Left lung (tissue), 10 donors: Measurements from ENCODE around the gene RTCA. TPM values are rescaled to one million over a fixed set of nuclear protein-coding genes. Genes with fewer than 3 reads are reported as not detected.
A peak's percentile ranks its signal among the peaks of the same experiment; 100 is the strongest.
"Not testable (repeated sequence)": the region's sequence is repeated elsewhere in the genome, so short reads cannot be mapped to it uniquely, and the experiment has no call there.

Experiments
- ATAC-seq: fragments of 200-7000 bp; cut with Tn5 transposase; one replicate; pipeline ENCODE4 v1.9.1; 2020; ENCODE audit warnings: moderate library complexity
- DNase-seq, 4 donors: peaks; one replicate each; pipeline ENCODE4 v3.0.0-alpha.2; 2013 to 2020
- H3K27ac ChIP-seq, 2 donors: fragments of 200-600 bp; sonication (generic) in 1 of 2; one replicate each; pipeline versions ENCODE4 v1.5.0 to v1.8.0; 2020 to 2021
- H3K27me3 ChIP-seq, 2 donors: fragments of 200-600 bp; sonication (generic) in 1 of 2; one replicate each; pipeline versions ENCODE4 v1.5.0 to v1.8.0; 2020 to 2021
- H3K36me3 ChIP-seq, 2 donors: fragments of 200-600 bp; sonication (generic) in 1 of 2; one replicate each; pipeline versions ENCODE4 v1.5.0 to v1.8.0; 2020 to 2021
- H3K4me1 ChIP-seq, 2 donors: fragments of 200-600 bp; one replicate each; pipeline ENCODE4 v1.8.0; 2021
- H3K4me3 ChIP-seq, 2 donors: fragments of 200-600 bp; sonication (generic) in 1 of 2; one replicate each; pipeline versions ENCODE4 v1.5.0 to v1.8.0; 2020 to 2021; ENCODE audit warnings: mild to moderate bottlenecking in 1 of 2
- H3K9me3 ChIP-seq, 2 donors: fragments of 200-600 bp; sonication (generic) in 1 of 2; one replicate each; pipeline versions ENCODE4 v1.5.0 to v1.8.0; 2020 to 2021
- intact Hi-C, 2 donors: fragments of 100-400 bp; cut with DNase I; formaldehyde crosslinking; loops; one replicate each; pipeline versions ENCODE4 v1.11.2 to v1.14.2; 2022
- polyA plus RNA-seq, 6 donors: library from polyadenylated mRNA; unstranded; fragments of 120-200 nt; gene quantifications; one replicate each; pipeline ENCODE4 v1.2.1, GENCODE V29; 2013; ENCODE audit not compliant: insufficient read length in 6 of 6
- total RNA-seq, 2 donors: library from RNA; stranded (reverse); fragmentation: NEBNext Ultra II Directional; extraction: Animal tissue kit (Norgen Biotek cat#: 25700); gene quantifications; one replicate each; pipeline ENCODE4 v1.2.1, GENCODE V29; 2021
- TF ChIP-seq, protein P1 (sequence below), 2 donors: fragments of 200-600 bp; sonication (generic) in 1 of 2; IDR thresholded peaks; one replicate each; pipeline versions ENCODE4 v1.5.0 to v1.8.0; 2021; ENCODE audit warnings: antibody characterized with exemption in 2 of 2
- donor health status: DM: no; HTN: yes; CAD: no.
- donor health status: DM: no; HTN: no; CAD: no.

Gene RTCA
- total and polyA plus RNA-seq, 8 donors: 26.7 to 38.7 (median 31.3) TPM

DNA sequence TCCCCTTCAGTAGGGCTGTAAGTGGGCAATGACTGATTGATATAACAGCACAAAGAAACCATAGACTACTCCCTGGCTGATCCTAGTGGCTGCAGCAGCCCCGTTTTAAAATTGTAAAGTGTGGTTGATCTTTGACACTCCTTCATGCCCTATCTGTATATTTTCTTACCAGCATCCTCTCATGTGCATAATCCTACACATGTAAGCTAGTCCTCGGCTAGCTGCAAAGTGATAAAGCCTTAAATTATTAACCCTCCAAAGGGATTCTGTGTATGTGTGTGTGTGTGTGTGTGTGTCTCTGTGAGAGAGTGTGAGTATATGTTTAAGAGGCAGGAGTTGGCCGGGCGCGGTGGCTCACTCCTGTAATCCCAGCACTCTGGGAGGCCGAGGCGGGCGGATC is 55.5 kb downstream of the RTCA start:
- no peaks in the 10 kb centered on the region for H3K4me1 ChIP-seq
- no peaks in the 10 kb centered on the region for H3K27me3 ChIP-seq
- no peak overlapping the region for H3K4me3 ChIP-seq
- ATAC-seq (no peak), DNase-seq (no peak)
- no peak overlapping the region for H3K27ac ChIP-seq
- no peaks in the 10 kb centered on the region for H3K36me3 ChIP-seq
- TF ChIP-seq, protein P1, sequence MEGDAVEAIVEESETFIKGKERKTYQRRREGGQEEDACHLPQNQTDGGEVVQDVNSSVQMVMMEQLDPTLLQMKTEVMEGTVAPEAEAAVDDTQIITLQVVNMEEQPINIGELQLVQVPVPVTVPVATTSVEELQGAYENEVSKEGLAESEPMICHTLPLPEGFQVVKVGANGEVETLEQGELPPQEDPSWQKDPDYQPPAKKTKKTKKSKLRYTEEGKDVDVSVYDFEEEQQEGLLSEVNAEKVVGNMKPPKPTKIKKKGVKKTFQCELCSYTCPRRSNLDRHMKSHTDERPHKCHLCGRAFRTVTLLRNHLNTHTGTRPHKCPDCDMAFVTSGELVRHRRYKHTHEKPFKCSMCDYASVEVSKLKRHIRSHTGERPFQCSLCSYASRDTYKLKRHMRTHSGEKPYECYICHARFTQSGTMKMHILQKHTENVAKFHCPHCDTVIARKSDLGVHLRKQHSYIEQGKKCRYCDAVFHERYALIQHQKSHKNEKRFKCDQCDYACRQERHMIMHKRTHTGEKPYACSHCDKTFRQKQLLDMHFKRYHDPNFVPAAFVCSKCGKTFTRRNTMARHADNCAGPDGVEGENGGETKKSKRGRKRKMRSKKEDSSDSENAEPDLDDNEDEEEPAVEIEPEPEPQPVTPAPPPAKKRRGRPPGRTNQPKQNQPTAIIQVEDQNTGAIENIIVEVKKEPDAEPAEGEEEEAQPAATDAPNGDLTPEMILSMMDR (IDR thresholded peaks at IDR 0.05): no peak
- intact Hi-C loops: no loop called here
- peaks cover 0 to 22% of the 10 kb centered on the region in 2 donors for H3K9me3 ChIP-seq

DNA sequence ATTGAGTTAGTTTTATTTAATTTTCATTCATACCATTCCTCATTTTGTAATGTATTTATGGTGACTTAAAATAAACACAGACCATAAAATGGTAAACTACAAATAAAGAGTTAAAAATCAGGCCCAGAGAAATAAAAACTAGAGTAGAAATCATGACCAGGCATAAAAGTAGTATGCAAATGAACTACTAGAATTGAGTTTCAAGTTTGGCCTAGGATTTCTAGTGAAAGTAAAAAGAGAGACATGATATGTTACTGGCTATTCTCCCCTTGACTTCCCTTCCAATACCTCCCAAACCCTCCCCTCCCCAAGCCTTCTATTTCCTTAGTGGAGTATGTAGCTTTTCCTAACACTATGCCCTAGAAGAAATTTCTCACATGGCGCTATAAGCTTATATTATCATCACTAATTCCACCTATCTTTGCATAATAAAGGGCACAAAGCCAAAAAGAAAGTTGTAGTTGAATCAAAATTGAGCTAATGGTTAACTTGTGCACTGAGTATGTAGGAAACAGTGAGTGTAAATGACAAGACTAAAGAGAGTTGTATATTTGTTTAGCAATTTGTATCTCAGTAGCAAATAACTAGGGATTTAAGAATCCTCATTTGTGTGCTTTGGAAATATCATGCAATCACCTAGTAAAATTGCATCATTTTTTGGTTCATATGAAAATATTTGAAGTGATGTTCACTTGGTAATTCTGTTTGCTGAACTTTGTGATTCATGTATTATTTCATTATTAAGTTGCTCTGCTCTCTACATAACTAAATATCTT is 56.6 kb downstream of the RTCA start:
- no peak for DNase-seq
- H3K4me1 ChIP-seq: no peaks in the 10 kb centered on the region
- H3K27me3 ChIP-seq: no peaks in the 10 kb centered on the region
- ATAC-seq: peak; percentile 44
- TF ChIP-seq, protein P1 (IDR thresholded peaks at IDR 0.05): no peak
- peaks cover 0 to 20% of the 10 kb centered on the region in 2 donors for H3K9me3 ChIP-seq
- intact Hi-C loops: no loop called here
- no peaks in the 10 kb centered on the region for H3K36me3 ChIP-seq
- no peak overlapping the region for H3K27ac ChIP-seq
- no peak overlapping the region for H3K4me3 ChIP-seq

DNA sequence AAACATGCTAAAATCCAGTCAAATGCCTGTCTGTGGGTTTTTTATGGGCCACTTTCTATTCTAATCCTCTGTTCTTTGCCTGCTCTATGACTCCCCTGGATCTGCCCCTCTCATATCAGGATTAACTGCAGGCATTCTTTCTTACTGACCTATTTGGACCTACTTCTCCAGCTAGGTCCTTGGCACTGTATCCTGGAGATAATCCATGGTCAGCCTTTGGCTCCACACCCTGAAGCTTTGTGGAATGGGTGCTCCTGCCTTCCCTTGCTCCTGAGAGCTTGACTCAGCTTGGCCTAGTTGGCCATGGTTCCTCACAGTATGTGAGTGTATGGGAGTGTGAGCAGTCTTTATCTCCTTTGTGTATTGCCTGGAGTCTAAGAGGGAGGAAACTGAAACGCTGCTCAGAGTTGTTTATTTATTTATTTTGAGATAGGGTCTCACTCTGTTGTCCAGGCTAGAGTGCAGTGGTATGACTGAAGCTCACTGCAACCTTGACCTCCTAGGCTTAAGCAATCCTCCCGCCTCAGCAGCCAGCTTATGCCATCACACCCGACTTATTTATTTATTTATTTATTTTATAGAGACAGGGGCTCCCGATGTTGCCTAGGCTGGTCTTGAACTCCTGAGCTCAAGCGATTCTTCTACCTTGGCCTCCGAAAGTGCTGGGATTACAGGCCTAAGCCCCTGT is 57.5 kb downstream of the RTCA start:
- Histone ChIP-seq H3K27ac (no peak overlapping the region), H3K4me1 (no peaks in the 10 kb centered on the region), H3K4me3 (no peak overlapping the region), H3K9me3 (peaks cover 0 to 20% of the 10 kb centered on the region in 2 donors), H3K36me3 (no peaks in the 10 kb centered on the region), H3K27me3 (no peaks in the 10 kb centered on the region)
- intact Hi-C loops: no loop called here
- no peak for ATAC-seq
- no peak for DNase-seq
- TF ChIP-seq, protein P1 (IDR thresholded peaks at IDR 0.05): no peak

DNA sequence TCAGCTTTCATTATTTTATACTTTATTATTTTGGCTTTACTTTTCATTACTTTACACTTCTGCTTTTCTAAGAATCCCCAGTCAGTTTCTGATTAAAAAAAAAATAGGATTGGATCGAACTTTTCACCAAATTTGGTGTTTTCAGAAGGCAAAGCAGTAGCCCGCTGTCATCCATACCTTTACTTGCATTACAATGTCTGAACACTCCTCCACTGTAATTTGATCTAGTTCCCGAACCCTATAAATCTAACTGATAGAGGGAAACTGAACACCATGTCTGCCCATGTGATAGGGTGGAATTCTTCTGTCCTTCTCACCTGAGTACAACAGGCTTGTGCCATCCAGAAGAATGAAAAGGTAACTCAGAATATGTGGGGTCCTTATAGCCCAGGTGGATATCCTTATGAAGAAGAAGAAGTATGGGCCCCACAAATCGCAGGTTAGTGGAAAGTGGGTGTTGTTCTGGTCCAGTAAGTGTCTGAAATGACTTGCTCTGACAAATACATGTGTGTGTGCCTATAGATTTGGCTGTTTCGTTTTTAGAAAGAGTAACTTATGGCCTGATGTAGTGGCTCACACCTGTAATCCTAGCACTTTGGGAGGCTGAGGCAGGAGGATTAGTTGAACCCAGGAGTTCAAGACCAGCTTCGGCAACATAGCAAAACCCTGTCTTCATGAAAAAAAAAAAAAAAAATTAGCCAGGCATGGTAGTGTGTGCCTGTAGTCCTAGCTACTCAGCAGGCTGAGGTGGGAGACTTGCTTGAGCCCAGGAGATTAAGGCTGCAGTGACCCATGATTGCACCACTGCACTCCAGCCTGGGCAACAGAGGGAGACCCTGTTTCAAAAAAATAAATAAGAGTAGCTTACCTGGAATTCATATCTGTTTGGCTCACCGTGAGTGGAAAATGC is 59.7 kb downstream of the RTCA start:
- H3K27ac ChIP-seq: no peak overlapping the region
- H3K4me1 ChIP-seq: no peaks in the 10 kb centered on the region
- no peak overlapping the region for H3K4me3 ChIP-seq
- intact Hi-C loops: no loop called here
- no peak for ATAC-seq
- H3K36me3 ChIP-seq: no peaks in the 10 kb centered on the region
- H3K27me3 ChIP-seq: no peaks in the 10 kb centered on the region
- no peak for DNase-seq
- no peaks in the 10 kb centered on the region for H3K9me3 ChIP-seq
- TF ChIP-seq, protein P1 (IDR thresholded peaks at IDR 0.05): no peak

DNA sequence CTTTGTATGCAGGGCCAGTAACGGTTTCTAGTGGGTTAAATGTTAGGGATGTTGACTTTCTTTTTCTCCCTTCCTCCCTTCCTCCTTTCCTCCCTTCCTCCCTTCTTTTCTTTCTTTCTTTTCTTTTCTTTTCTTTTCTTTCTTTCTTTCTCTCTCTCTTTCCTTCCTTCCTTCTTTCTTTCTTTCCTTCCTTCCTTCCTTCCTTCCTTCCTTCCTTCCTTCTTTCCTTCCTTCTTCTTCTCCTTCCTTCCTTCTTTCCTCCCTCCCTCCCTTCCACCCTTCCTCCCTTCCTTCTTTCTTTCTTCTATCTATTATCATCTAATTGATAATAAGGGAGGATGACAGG is 60.3 kb downstream of the RTCA start:
- H3K4me3 ChIP-seq, H3K9me3 ChIP-seq, DNase-seq, H3K27ac ChIP-seq, ATAC-seq, H3K36me3 ChIP-seq, H3K4me1 ChIP-seq, intact Hi-C loops, H3K27me3 ChIP-seq: not testable (repeated sequence)
